SK-N-SH (cell line): Measurements from ENCODE around the gene FMN2.
"Not testable (repeated sequence)": the region's sequence is repeated elsewhere in the genome, so short reads cannot be mapped to it uniquely, and the experiment has no call there.

Experiments
- ELF1 ChIP-seq: IDR thresholded peaks from 2 replicates; pipeline ENCODE4 v1.4.0; 2012
- EP300 ChIP-seq, 2 experiments: IDR thresholded peaks; 2 replicates each; pipeline versions ENCODE4 v1.4.0 to v1.6.1; 2012; ENCODE audit warnings: borderline replicate concordance in 1 of 2, low read depth in 1 of 2, low read length in 1 of 2
- GATA2 ChIP-seq: sonication (generic); formaldehyde crosslinking; IDR thresholded peaks from 2 replicates; pipeline ENCODE4 v1.5.0; 2020; ENCODE audit warnings: mild to moderate bottlenecking, missing genetic modification reagents
- POLR2AphosphoS5 ChIP-seq: IDR thresholded peaks from 2 replicates; pipeline ENCODE4 v1.6.1; 2012; ENCODE audit warnings: low read depth, low read length
- RCOR1 ChIP-seq: fragments of 150-350 bp; IDR thresholded peaks from 2 replicates; pipeline ENCODE4 v1.6.1; 2017; ENCODE audit warnings: antibody characterized with exemption, low read length
- SIN3A ChIP-seq: IDR thresholded peaks from 2 replicates; pipeline ENCODE4 v1.6.1; 2012; ENCODE audit warnings: low read depth, mild to moderate bottlenecking, low read length, moderate library complexity, borderline replicate concordance
- SMC3 ChIP-seq: IDR thresholded peaks from 2 replicates; pipeline ENCODE4 v1.6.1; 2012; ENCODE audit warnings: low read depth, low read length, improper control_type of control experiment
- TCF12 ChIP-seq: IDR thresholded peaks from 2 replicates; pipeline ENCODE4 v1.4.0; 2012
- TF ChIP-seq, protein P1 (sequence below): fragments of 200-600 bp; sonication (generic); IDR thresholded peaks from 2 replicates; pipeline ENCODE4 v1.6.1; 2017; ENCODE audit warnings: antibody characterized with exemption, mild to moderate bottlenecking, moderate library complexity
- TF ChIP-seq, protein P2 (sequence below): fragments of 150-350 bp; IDR thresholded peaks from 2 replicates; pipeline ENCODE4 v1.6.1; 2017; ENCODE audit warnings: antibody characterized with exemption, low read length, low read depth, borderline replicate concordance

DNA sequence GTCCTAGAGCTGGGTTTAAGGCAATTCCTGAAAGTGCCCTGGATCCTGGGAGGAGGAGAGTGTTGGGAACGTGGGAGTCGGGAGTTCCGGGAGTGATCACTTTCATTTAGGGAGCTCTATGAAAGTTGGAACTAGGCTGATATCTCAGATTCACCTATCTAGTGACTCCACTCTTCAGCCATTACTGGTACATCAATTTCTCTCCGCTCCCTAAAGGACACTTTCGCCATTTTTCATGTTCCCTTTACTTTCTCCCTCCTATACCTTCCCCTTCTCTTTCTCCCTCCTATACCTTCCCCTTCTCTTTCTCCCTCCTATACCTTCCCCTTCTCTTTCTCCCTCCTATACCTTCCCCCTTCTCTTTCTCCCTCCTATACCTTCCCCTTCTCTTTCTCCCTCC, 93.0 kb downstream of the FMN2 start:
- TF ChIP-seq, protein P1, sequence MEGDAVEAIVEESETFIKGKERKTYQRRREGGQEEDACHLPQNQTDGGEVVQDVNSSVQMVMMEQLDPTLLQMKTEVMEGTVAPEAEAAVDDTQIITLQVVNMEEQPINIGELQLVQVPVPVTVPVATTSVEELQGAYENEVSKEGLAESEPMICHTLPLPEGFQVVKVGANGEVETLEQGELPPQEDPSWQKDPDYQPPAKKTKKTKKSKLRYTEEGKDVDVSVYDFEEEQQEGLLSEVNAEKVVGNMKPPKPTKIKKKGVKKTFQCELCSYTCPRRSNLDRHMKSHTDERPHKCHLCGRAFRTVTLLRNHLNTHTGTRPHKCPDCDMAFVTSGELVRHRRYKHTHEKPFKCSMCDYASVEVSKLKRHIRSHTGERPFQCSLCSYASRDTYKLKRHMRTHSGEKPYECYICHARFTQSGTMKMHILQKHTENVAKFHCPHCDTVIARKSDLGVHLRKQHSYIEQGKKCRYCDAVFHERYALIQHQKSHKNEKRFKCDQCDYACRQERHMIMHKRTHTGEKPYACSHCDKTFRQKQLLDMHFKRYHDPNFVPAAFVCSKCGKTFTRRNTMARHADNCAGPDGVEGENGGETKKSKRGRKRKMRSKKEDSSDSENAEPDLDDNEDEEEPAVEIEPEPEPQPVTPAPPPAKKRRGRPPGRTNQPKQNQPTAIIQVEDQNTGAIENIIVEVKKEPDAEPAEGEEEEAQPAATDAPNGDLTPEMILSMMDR: not testable (repeated sequence)
- not testable (repeated sequence) for TF ChIP-seq POLR2AphosphoS5; EP300 (IDR thresholded peaks at IDR 0.05; ENCODE audit: borderline replicate concordance in 1 of 2, low read depth in 1 of 2, low read length in 1 of 2); SIN3A; RCOR1; GATA2 (CRISPR knock-in tag); SMC3; ELF1; TCF12
- TF ChIP-seq, protein P2, sequence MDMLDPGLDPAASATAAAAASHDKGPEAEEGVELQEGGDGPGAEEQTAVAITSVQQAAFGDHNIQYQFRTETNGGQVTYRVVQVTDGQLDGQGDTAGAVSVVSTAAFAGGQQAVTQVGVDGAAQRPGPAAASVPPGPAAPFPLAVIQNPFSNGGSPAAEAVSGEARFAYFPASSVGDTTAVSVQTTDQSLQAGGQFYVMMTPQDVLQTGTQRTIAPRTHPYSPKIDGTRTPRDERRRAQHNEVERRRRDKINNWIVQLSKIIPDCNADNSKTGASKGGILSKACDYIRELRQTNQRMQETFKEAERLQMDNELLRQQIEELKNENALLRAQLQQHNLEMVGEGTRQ: not testable (repeated sequence)
